Breast epithelium (tissue), 3 donors: ENCODE data around the gene SH2B3.

ENCODE experiments used
- CTCF ChIP-seq, 3 donors: fragments of 450-650 bp; IDR thresholded peaks; one replicate each; pipeline ENCODE4 v1.5.1; 2016 to 2017; ENCODE audit warnings: antibody characterized with exemption in 3 of 3, mild to moderate bottlenecking in 3 of 3, moderate library complexity in 3 of 3
- POLR2A ChIP-seq: fragments of 450-650 bp; IDR thresholded peaks from one replicate; pipeline ENCODE4 v1.6.1; 2016; ENCODE audit warnings: antibody characterized with exemption, mild to moderate bottlenecking, moderate library complexity
- POLR2AphosphoS5 ChIP-seq, 3 donors: sonication (generic); formaldehyde crosslinking; IDR thresholded peaks; one replicate each; pipeline ENCODE4 v1.6.1; 2017; ENCODE audit warnings: antibody characterized with exemption in 3 of 3

DNA sequence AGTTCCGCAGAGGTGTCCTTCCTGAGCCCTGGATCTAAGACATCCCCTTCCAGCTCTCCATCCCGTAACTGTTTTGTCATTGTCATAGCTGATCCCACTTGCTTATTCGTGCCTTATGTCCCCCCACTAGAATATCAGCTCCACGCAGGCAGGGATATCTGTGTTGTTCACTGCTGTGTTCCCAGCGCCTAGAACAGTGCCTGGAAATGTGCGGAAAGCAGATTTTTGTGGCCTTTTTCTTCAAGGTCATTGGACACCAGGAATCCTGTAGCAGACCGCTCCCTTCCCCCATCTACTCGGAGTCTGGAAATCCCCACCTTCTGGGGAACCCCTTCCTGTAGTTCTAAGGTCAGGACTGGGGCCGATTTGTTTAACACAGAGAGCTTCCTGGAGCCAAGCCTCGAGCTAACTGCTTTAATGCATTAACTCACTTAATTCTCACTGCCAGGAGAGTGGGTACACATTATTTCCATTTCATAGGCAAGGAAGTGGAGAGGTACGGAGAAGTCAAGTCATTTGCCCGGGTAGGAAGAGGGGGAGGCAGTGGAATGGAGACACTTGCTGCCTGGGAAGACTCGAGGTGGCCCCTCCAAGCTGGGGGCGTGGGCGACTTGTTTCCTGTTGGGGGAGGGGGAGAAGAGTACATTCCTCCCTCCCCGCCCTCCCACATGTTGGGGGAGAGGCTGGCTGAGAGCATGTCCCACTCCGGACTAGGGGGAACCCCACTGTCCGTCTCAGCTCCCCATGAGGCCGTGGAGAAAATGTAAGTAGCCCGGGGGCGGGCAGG is 1.2 kb upstream of the SH2B3 start:
- no peak for TF ChIP-seq CTCF (IDR thresholded peaks at IDR 0.05)
- TF ChIP-seq POLR2AphosphoS5 (IDR thresholded peaks at IDR 0.05) = no peak
- no peak for TF ChIP-seq POLR2A
